Activated T-cell treated with anti-CD3 and anti-CD28 coated beads, Interleukin-2, amount 50 U/mL, for 72 hours (primary cell): ENCODE data around the gene CHRM2. TPM values are rescaled to one million over a fixed set of nuclear protein-coding genes. Genes with fewer than 3 reads are reported as not detected.

Experiments
- ATAC-seq, 2 donors: fragments of 150-1000 bp; cut with Tn5 transposase; replicated peaks in 1 of 2; 2 replicates each; pipeline ENCODE4 v1.10.0; 2021; ENCODE audit warnings: moderate library complexity in 2 of 2, mild to moderate bottlenecking in 1 of 2
- DNase-seq, 2 donors: peaks; one replicate each; pipeline ENCODE4 v3.0.0; 2021 to 2022; ENCODE audit warnings: mixed read lengths in 1 of 2
- H3K27ac Mint-ChIP-seq: one replicate; pipeline ENCODE4 v1.8.0; 2022; ENCODE audit warnings: mild to moderate bottlenecking, moderate library complexity, mixed read lengths
- H3K27me3 Mint-ChIP-seq: one replicate; pipeline ENCODE4 v1.8.0; 2022; ENCODE audit warnings: low read depth, mixed read lengths
- H3K36me3 Mint-ChIP-seq, 2 donors: one replicate each; pipeline ENCODE4 v1.8.0; 2022; ENCODE audit warnings: mixed read lengths in 2 of 2, mild to moderate bottlenecking in 1 of 2; ENCODE audit not compliant: insufficient read depth in 2 of 2
- H3K4me1 Mint-ChIP-seq: one replicate; pipeline ENCODE4 v1.8.0; 2022; ENCODE audit warnings: low read depth, mixed read lengths
- H3K4me3 Mint-ChIP-seq, 2 donors: one replicate each; pipeline ENCODE4 v1.8.0; 2022; ENCODE audit warnings: mild to moderate bottlenecking in 2 of 2, mixed read lengths in 2 of 2, moderate library complexity in 2 of 2
- H3K9me3 Mint-ChIP-seq, 2 donors: one replicate each; pipeline ENCODE4 v1.8.0; 2022; ENCODE audit warnings: mixed read lengths in 2 of 2
- total RNA-seq, 2 donors: library from RNA; stranded (reverse); gene quantifications; one replicate each; pipeline ENCODE4 v1.2.3, GENCODE V29; 2022

Gene CHRM2
- total RNA-seq, 2 donors from 2014 or later = not detected

DNA sequence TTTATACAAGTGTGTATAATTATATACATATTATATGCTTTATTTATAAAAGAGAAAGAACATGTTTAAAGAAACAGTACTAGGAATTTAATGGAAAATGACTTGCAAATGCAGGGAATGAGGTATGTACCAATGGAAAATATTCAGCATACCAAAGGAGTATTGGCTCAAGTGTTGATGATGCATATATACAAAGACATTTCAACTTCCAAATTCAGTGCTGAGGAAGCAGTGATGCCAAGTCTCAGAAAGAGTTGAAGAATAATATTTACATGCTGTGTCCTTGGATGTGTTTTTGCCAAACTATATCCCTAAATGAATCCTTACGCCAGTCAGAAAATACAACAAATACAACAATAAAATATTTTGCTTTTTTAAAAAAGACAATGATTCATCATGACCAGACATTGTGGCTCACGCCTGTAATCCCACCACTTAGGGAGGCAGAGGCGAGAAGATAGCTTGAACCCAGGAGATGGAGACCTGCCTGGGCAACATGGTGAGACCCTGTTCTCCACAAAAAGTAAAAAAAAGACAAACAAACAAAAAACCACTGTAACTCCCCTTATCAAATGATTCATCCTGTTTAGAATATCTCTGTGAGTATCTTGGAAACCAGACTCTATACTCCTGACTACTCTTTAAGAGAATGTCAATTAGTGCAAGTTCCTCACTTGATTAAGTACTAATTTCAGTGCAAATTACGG is 157.2 kb downstream of the CHRM2 start:
- DNase-seq (no peak), ATAC-seq (no peak)
- no peak overlapping the region for H3K27ac Mint-ChIP-seq
- H3K27me3 Mint-ChIP-seq = no peaks in the 10 kb centered on the region
- no peaks in the 10 kb centered on the region for H3K36me3 Mint-ChIP-seq
- no peaks in the 10 kb centered on the region for H3K4me1 Mint-ChIP-seq
- no peak overlapping the region for H3K4me3 Mint-ChIP-seq
- peaks cover 8 to 10% of the 10 kb centered on the region in 2 donors for H3K9me3 Mint-ChIP-seq

DNA sequence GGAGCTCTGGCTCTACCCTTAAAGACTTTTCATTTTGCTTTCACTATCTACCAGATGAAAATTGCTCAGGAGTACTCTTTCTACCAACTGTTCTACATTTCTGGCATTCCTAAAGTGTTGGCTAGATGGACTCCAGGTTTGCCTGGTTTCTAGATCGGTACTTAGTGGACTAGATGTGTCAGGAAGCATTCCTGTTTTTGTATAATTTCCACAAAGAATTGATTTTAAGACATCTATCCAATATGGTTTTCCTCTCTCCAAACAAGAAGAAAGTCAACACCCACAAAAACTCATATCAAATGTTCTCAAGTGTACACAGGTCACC is 157.7 kb downstream of the CHRM2 start:
- Mint-ChIP-seq H3K9me3 (peaks cover 8 to 10% of the 10 kb centered on the region in 2 donors), H3K4me1 (no peaks in the 10 kb centered on the region), H3K4me3 (no peak overlapping the region), H3K27ac (no peak overlapping the region), H3K36me3 (no peaks in the 10 kb centered on the region), H3K27me3 (no peaks in the 10 kb centered on the region)
- no peak for DNase-seq
- no peak for ATAC-seq

DNA sequence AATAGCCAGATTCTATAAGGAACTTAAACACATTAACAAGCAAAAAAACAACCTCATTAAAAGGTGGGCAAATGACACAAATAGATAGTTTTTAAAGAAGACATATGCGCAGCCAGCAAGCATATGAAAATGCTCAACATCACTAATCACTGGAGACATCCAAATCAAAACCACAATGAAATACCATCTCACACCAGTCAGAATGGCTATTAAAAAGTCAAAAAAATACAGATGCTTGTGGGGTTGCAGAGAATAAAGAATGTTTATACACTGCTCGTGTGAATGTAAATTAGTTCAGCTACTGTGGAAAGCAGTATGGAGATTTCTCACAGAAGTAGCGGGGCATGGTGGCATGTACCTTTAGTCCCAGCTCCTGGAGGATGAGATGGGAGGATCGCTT is 164.0 kb downstream of the CHRM2 start:
- H3K27me3 Mint-ChIP-seq = no peaks in the 10 kb centered on the region
- no peaks in the 10 kb centered on the region for H3K4me1 Mint-ChIP-seq
- no peak for DNase-seq
- no peak overlapping the region for H3K27ac Mint-ChIP-seq
- H3K4me3 Mint-ChIP-seq = no peak overlapping the region
- ATAC-seq = no peak
- H3K36me3 Mint-ChIP-seq = peaks cover 0 to 2% of the 10 kb centered on the region in 2 donors
- H3K9me3 Mint-ChIP-seq = peaks cover 2% of the 10 kb centered on the region in 2 donors

DNA sequence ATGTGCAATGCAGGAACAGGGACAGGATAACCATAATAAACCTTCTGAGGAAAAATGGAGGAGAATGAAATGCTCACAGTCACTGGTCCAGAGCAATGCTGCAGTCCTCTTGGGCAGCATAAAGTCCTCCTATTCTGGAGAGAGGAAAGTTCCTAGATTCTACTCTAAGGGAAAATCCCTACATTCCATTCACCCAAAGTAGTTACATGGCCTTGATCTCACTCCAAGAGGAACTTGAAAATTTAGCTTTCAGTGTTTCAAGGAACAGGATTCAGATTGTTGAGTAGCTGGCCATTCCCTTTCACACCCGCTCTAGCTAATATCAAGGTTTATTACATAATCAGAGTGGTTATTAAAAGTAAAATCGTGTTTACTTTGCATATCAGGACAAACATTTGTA is 168.3 kb downstream of the CHRM2 start:
- Mint-ChIP-seq H3K36me3 (peaks cover 0 to 2% of the 10 kb centered on the region in 2 donors), H3K4me3 (no peak overlapping the region), H3K27ac (no peak overlapping the region), H3K27me3 (no peaks in the 10 kb centered on the region), H3K4me1 (no peaks in the 10 kb centered on the region), H3K9me3 (peaks cover 1 to 2% of the 10 kb centered on the region in 2 donors)
- ATAC-seq (no peak), DNase-seq (no peak)

DNA sequence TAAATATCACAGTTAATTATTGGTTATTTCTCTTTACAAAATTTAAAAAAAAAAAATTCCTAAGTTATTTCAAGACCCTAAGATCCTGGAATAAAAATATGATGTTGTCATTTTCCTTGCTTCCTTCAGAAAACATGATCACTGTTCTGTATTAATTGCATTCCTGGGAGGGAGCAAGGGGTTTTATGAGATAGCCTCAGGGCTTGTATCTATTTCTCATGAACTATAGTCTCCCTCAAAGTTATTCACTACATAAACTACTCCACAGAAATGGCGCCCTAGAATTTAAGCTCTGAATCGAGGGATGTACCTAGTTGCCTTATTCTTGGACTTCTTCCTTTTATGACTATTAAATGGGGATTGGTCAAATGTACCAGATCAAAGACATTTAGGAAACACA is 170.3 kb downstream of the CHRM2 start:
- H3K36me3 Mint-ChIP-seq = no peaks in the 10 kb centered on the region
- DNase-seq (no peak), ATAC-seq (no peak)
- H3K27ac Mint-ChIP-seq = no peak overlapping the region
- no peaks in the 10 kb centered on the region for H3K4me1 Mint-ChIP-seq
- H3K9me3 Mint-ChIP-seq = peaks cover 1 to 5% of the 10 kb centered on the region in 2 donors
- H3K4me3 Mint-ChIP-seq = no peak overlapping the region
- no peaks in the 10 kb centered on the region for H3K27me3 Mint-ChIP-seq

DNA sequence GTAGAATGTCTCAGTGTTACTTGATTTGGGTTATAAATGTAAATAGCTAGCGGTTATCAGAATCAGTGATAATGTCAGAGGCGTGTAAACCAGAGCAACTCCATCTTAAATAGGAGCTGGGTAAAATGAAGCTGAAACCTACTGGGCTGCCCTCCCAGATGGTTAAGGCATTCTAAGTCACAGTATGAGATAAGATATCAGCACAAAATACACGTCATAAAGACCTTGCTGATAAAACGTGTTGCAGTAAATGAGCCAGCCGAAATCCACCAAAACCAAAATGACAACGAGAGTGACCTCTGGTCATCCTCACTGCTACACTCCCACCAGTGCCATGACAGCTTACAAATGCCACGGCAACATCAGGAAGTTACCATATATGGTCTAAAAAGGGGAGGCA is 172.3 kb downstream of the CHRM2 start:
- DNase-seq (no peak), ATAC-seq (no peak)
- H3K4me1 Mint-ChIP-seq = no peaks in the 10 kb centered on the region
- H3K27ac Mint-ChIP-seq = no peak overlapping the region
- no peaks in the 10 kb centered on the region for H3K36me3 Mint-ChIP-seq
- H3K4me3 Mint-ChIP-seq = no peak overlapping the region
- H3K9me3 Mint-ChIP-seq = peaks cover 4 to 5% of the 10 kb centered on the region in 2 donors
- no peaks in the 10 kb centered on the region for H3K27me3 Mint-ChIP-seq

DNA sequence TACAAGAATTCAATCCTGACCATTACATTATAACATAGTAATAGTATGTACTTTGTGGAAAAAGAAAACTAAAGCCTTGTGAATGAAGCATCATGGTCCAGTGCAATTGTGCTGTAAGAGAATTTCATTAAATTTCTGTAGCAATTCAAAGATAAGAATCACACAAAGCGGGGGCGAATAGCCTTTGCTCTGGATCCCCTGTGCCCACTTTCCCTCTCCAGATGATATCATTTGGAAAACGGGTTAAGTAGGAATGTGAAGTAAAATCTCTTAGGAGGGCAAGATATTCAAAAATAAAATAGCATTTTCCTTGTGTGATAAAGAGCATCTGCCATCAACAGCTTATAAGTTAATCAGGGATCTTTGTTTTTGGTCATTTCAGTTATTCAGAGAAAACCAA is 177.1 kb downstream of the CHRM2 start:
- Mint-ChIP-seq H3K4me1 (no peaks in the 10 kb centered on the region), H3K27ac (no peak overlapping the region), H3K4me3 (no peak overlapping the region), H3K9me3 (peaks cover 7 to 10% of the 10 kb centered on the region in 2 donors), H3K36me3 (no peaks in the 10 kb centered on the region), H3K27me3 (no peaks in the 10 kb centered on the region)
- DNase-seq (no peak), ATAC-seq (no peak)

DNA sequence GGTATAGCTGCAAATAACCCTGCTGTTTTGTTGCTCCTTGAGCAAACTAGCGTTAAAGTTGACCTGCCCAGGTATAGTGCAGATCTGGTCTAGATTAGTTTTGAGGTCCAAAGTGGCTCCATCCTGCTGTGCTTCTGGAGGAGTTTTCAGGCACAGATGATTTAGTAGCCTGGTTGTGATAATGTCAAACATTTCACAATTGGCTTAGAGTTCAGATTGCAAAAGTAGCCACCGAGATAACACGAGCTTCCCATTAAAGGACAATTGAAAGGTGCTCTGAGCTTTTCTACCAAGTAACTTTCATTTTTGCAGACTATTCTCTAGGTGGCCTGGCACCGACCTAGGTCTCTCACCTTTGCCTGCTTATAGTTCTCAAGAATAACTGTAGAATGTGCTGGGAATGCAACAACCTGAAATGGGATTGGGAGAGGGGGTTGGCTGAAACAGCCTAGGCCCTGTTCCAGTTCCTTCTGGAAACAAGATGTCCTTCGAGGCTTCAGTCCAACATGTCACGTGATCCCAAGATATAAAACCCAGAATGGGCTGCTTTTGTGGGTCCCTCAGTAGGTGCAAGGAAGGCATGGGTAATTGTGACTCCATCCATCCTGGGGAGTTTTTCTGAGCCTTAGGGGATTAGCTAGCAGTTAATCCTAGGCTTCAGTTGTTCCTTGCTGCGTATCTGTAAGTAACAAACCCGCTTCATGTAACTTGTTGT is 201.0 kb downstream of the CHRM2 start:
- Mint-ChIP-seq H3K9me3 (peaks cover 0 to 7% of the 10 kb centered on the region in 2 donors), H3K27ac (no peak overlapping the region), H3K27me3 (no peaks in the 10 kb centered on the region), H3K36me3 (no peaks in the 10 kb centered on the region), H3K4me3 (no peak overlapping the region), H3K4me1 (no peaks in the 10 kb centered on the region)
- no peak for DNase-seq
- no peak for ATAC-seq
